Hepatocyte (in vitro differentiated cells): ENCODE measurements around the gene AOPEP. TPM values are rescaled to one million over a fixed set of nuclear protein-coding genes. Genes with fewer than 3 reads are reported as not detected.

Experiments used
- DNase-seq: peaks from one replicate; pipeline ENCODE4 v3.0.0-alpha.2; 2016; ENCODE audit warnings: low spot score
- H2AFZ ChIP-seq: fragments of 200-600 bp; sonication (generic); 2 replicates; pipeline ENCODE4 v1.6.0; 2016; ENCODE audit warnings: antibody characterized with exemption, mild to moderate bottlenecking
- H3K27ac ChIP-seq: fragments of 200-600 bp; sonication (generic); 2 replicates; pipeline ENCODE4 v1.5.1; 2016; ENCODE audit warnings: mild to moderate bottlenecking
- H3K27me3 ChIP-seq: fragments of 200-600 bp; sonication (generic); 2 replicates; pipeline ENCODE4 v1.6.1; 2016
- H3K36me3 ChIP-seq: fragments of 200-600 bp; sonication (generic); replicated peaks from 2 replicates; pipeline ENCODE4 v1.5.1; 2016; ENCODE audit warnings: low read depth; ENCODE audit not compliant: insufficient read depth
- H3K4me1 ChIP-seq: fragments of 200-600 bp; sonication (generic); 2 replicates; pipeline ENCODE4 v1.5.1; 2016; ENCODE audit warnings: mild to moderate bottlenecking, moderate library complexity; ENCODE audit not compliant: insufficient read depth
- H3K4me2 ChIP-seq: fragments of 200-600 bp; sonication (generic); 2 replicates; pipeline ENCODE4 v1.6.0; 2016
- H3K4me3 ChIP-seq: fragments of 200-600 bp; sonication (generic); 2 replicates; pipeline ENCODE4 v1.5.1; 2016; ENCODE audit warnings: mild to moderate bottlenecking
- H3K79me2 ChIP-seq: fragments of 200-600 bp; sonication (generic); 2 replicates; pipeline ENCODE4 v1.6.0; 2017; ENCODE audit warnings: mild to moderate bottlenecking
- H3K9me2 ChIP-seq: fragments of 200-600 bp; sonication (generic); replicated peaks from 2 replicates; pipeline ENCODE4 v1.6.0; 2017; ENCODE audit warnings: mild to moderate bottlenecking; ENCODE audit not compliant: insufficient read depth
- H3K9me3 ChIP-seq: fragments of 200-600 bp; sonication (generic); 2 replicates; pipeline ENCODE4 v1.5.1; 2016; ENCODE audit warnings: low read depth, mild to moderate bottlenecking
- H4K20me1 ChIP-seq: fragments of 200-600 bp; sonication (generic); 2 replicates; pipeline ENCODE4 v1.6.0; 2016; ENCODE audit warnings: mild to moderate bottlenecking; ENCODE audit not compliant: insufficient read depth, poor library complexity, severe bottlenecking
- CTCF ChIP-seq: fragments of 200-600 bp; sonication (generic); IDR thresholded peaks from 2 replicates; pipeline ENCODE4 v1.5.1; 2016; ENCODE audit warnings: antibody characterized with exemption, mild to moderate bottlenecking; ENCODE audit not compliant: poor library complexity
- EZH2 ChIP-seq: fragments of 200-600 bp; sonication (generic); IDR thresholded peaks from 2 replicates; pipeline ENCODE4 v1.6.1; 2016; ENCODE audit warnings: antibody characterized with exemption, mild to moderate bottlenecking, borderline replicate concordance
- EZH2phosphoT487 ChIP-seq: fragments of 200-600 bp; sonication (generic); IDR thresholded peaks from one replicate; pipeline ENCODE4 v1.6.1; 2018; ENCODE audit warnings: antibody characterized with exemption, mild to moderate bottlenecking, low read depth, moderate library complexity; ENCODE audit not compliant: unreplicated experiment, severe bottlenecking
- whole genome bisulfite sequencing: methylation state at CpG from one replicate; pipeline ENCODE4 v1.1.6; 2016; ENCODE audit warnings: low lambda C conversion rate; ENCODE audit errors: missing lambda C conversion rate; 5-methylcytosine and 5-hydroxymethylcytosine counted together
- polyA plus RNA-seq: library from polyadenylated mRNA; unstranded; fragments of >200 nt; fragmentation: Nextera tagmentation; extraction: Ambion mirVana; gene quantifications from 2 replicates; pipeline ENCODE4 v1.2.1, GENCODE V29; 2016
- total RNA-seq: library from RNA; depleted of rRNA; stranded (reverse); fragments of >200 nt; gene quantifications from 2 replicates; pipeline ENCODE4 v1.2.3, GENCODE V29; 2014

Gene AOPEP
- total and polyA plus RNA-seq, 2 experiments from 2014 or later = 82.8 to 101 TPM

GRCh38 chr9:95085861-95086563, 359.5 kb downstream of the AOPEP start:
- Histone ChIP-seq H3K27me3 (no peaks in the 10 kb centered on the region), H3K4me2 (no peak overlapping the region), H4K20me1 (peaks cover 16% of the 10 kb centered on the region), H2AFZ (no peak overlapping the region), H3K4me1 (peaks cover 13% of the 10 kb centered on the region), H3K27ac (no peak overlapping the region), H3K36me3 (peaks cover 3% of the 10 kb centered on the region), H3K4me3 (no peak overlapping the region), H3K9me2 (no peaks in the 10 kb centered on the region), H3K79me2 (peaks cover 94% of the 10 kb centered on the region), H3K9me3 (no peaks in the 10 kb centered on the region)
- DNase-seq = no peak
- TF ChIP-seq EZH2phosphoT487 = no peak
- no peak for TF ChIP-seq EZH2
- TF ChIP-seq CTCF = no peak
- 86% methylated on average over 40 of the region's 40 CpGs for WGBS

- H3K79me2 ChIP-seq = peaks cover 93% of the 10 kb centered on the region
- peaks cover 3% of the 10 kb centered on the region for H3K36me3 ChIP-seq
- H3K4me3 ChIP-seq = no peak overlapping the region
- TF ChIP-seq CTCF (no peak), EZH2phosphoT487 (no peak), EZH2 (no peak)
- no peak overlapping the region for H3K27ac ChIP-seq
- H2AFZ ChIP-seq = no peak overlapping the region
- no peak overlapping the region for H3K4me2 ChIP-seq
- peaks cover 19% of the 10 kb centered on the region for H3K4me1 ChIP-seq
- 56% methylated on average over 8 of the region's 8 CpGs for WGBS
- H4K20me1 ChIP-seq = peaks cover 16% of the 10 kb centered on the region
- H3K27me3 ChIP-seq = no peaks in the 10 kb centered on the region
- DNase-seq = no peak
- no peaks in the 10 kb centered on the region for H3K9me3 ChIP-seq
- no peaks in the 10 kb centered on the region for H3K9me2 ChIP-seq
These were observed 360.1 kb downstream of the AOPEP start for GRCh38 chr9:95086564-95086955.

GRCh38 chr9:95087659-95088242, 361.3 kb downstream of the AOPEP start:
- H3K79me2 ChIP-seq = peaks cover 81% of the 10 kb centered on the region
- no peaks in the 10 kb centered on the region for H3K9me2 ChIP-seq
- no peaks in the 10 kb centered on the region for H3K27me3 ChIP-seq
- H4K20me1 ChIP-seq = peaks cover 9% of the 10 kb centered on the region
- 73% methylated on average over 9 of the region's 9 CpGs for WGBS
- no peak overlapping the region for H3K27ac ChIP-seq
- no peaks in the 10 kb centered on the region for H3K9me3 ChIP-seq
- no peak overlapping the region for H2AFZ ChIP-seq
- TF ChIP-seq EZH2 = no peak
- no peak for TF ChIP-seq CTCF
- TF ChIP-seq EZH2phosphoT487 = no peak
- H3K4me3 ChIP-seq = no peak overlapping the region
- H3K4me2 ChIP-seq = no peak overlapping the region
- peaks cover 31% of the 10 kb centered on the region for H3K4me1 ChIP-seq
- DNase-seq = no peak
- peaks cover 3% of the 10 kb centered on the region for H3K36me3 ChIP-seq
